GM12891 (cell line): Measurements from ENCODE around the gene DYTN.

Experiments
- PAX5 ChIP-seq: IDR thresholded peaks from 2 replicates; pipeline ENCODE4 v1.6.1; 2011; ENCODE audit warnings: low read length, moderate library complexity, mild to moderate bottlenecking; ENCODE audit not compliant: insufficient read depth, severe bottlenecking
- POLR2A ChIP-seq: IDR thresholded peaks from 2 replicates; pipeline ENCODE4 v1.6.1; 2011; ENCODE audit warnings: low read depth, low read length, control low read depth
- POLR2AphosphoS5 ChIP-seq: IDR thresholded peaks from 2 replicates; pipeline ENCODE4 v1.6.1; 2011; ENCODE audit warnings: low read depth, low read length, control low read depth
- POU2F2 ChIP-seq: IDR thresholded peaks from 2 replicates; pipeline ENCODE4 v1.6.1; 2011; ENCODE audit warnings: low read depth, mild to moderate bottlenecking, control low read depth, low read length, moderate library complexity
- SPI1 ChIP-seq: IDR thresholded peaks from 2 replicates; pipeline ENCODE4 v1.6.1; 2011; ENCODE audit warnings: low read depth, low read length, control low read depth
- TAF1 ChIP-seq: IDR thresholded peaks from 2 replicates; pipeline ENCODE4 v1.6.1; 2011; ENCODE audit warnings: low read depth, low read length, control low read depth

DNA sequence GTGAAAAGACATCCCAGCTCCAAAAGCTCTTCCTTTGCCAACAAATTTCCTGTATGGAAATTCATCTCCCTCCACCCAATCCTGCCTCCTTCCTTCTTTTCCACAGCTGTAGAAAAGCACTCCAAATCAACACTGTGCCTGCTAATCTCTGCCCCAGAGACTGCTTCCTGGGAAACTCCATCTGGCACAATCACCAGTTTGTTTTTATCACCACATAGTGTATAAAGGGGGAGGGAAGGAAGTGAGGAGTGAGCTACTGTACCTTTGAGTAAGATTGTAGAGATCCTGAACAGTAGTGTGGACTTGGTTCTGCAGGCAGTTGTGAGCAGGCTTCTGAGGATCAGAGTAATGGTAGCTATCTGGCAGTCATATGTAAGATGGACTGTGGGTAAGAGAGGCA lies 90.6 kb downstream of the DYTN start:
- TF ChIP-seq POLR2A (no peak), POLR2AphosphoS5 (no peak), TAF1 (no peak), PAX5 (no peak), POU2F2 (no peak), SPI1 (no peak)
